Kidney epithelial cell (primary cell): ENCODE measurements around the gene ITGA4. TPM values are rescaled to one million over a fixed set of nuclear protein-coding genes. Genes with fewer than 3 reads are reported as not detected.
"Not testable (repeated sequence)": the region's sequence is repeated elsewhere in the genome, so short reads cannot be mapped to it uniquely, and the experiment has no call there.

Experiments
- DNase-seq: peaks from one replicate; pipeline ENCODE4 v3.0.0-alpha.2; 2010; ENCODE audit warnings: low read depth
- H3K27me3 ChIP-seq: 2 replicates; pipeline ENCODE4 v1.6.0; 2011; ENCODE audit warnings: low read length; ENCODE audit not compliant: control insufficient read depth, insufficient read depth
- H3K36me3 ChIP-seq: 2 replicates; pipeline ENCODE4 v1.5.1; 2011; ENCODE audit warnings: low read length; ENCODE audit not compliant: control insufficient read depth, insufficient read depth
- H3K4me3 ChIP-seq: 2 replicates; pipeline ENCODE4 v1.5.1; 2011; ENCODE audit warnings: low read depth, mild to moderate bottlenecking, control low read depth, low read length
- CTCF ChIP-seq: IDR thresholded peaks from 2 replicates; pipeline ENCODE4 v1.5.1; 2011; ENCODE audit warnings: mild to moderate bottlenecking, moderate library complexity, low read length, control low read depth, inconsistent platforms; ENCODE audit not compliant: insufficient read depth, poor library complexity, severe bottlenecking
- total RNA-seq: library from RNA; depleted of rRNA; stranded (reverse); fragments of >200 nt; gene quantifications from 2 replicates; pipeline ENCODE4 v1.2.3, GENCODE V29; 2015

The ITGA4 gene
- total RNA-seq, 1 donor from 2014 or later, result 11.0 TPM

- H3K4me3 ChIP-seq, result no peak overlapping the region
- H3K36me3 ChIP-seq, result no peaks in the 10 kb centered on the region
- H3K27me3 ChIP-seq, result no peaks in the 10 kb centered on the region
- DNase-seq, result no peak
- TF ChIP-seq CTCF, result no peak
Observed at GRCh38 chr2:181440344-181440743, 16.8 kb upstream of the ITGA4 start.

- Histone ChIP-seq H3K27me3 (no peaks in the 10 kb centered on the region), H3K36me3 (no peaks in the 10 kb centered on the region), H3K4me3 (no peak overlapping the region)
- DNase-seq, result no peak
- TF ChIP-seq CTCF, result no peak
Observed at GRCh38 chr2:181440919-181441318, 16.3 kb upstream of the ITGA4 start.

GRCh38 chr2:181441670-181442069, 15.5 kb upstream of the ITGA4 start:
- Histone ChIP-seq H3K27me3 (no peaks in the 10 kb centered on the region), H3K4me3 (no peak overlapping the region), H3K36me3 (no peaks in the 10 kb centered on the region)
- DNase-seq, result no peak
- TF ChIP-seq CTCF, result no peak

GRCh38 chr2:181444654-181445053, 12.5 kb upstream of the ITGA4 start:
- Histone ChIP-seq H3K27me3 (no peaks in the 10 kb centered on the region), H3K4me3 (no peak overlapping the region), H3K36me3 (no peaks in the 10 kb centered on the region)
- DNase-seq, result no peak
- no peak for TF ChIP-seq CTCF

GRCh38 chr2:181446985-181447384, 10.2 kb upstream of the ITGA4 start:
- H3K27me3 ChIP-seq, result no peaks in the 10 kb centered on the region
- no peak for DNase-seq
- no peaks in the 10 kb centered on the region for H3K36me3 ChIP-seq
- TF ChIP-seq CTCF, result no peak
- no peak overlapping the region for H3K4me3 ChIP-seq

GRCh38 chr2:181449278-181449677, 7.9 kb upstream of the ITGA4 start:
- not testable (repeated sequence) for DNase-seq, H3K27me3 ChIP-seq, H3K4me3 ChIP-seq, H3K36me3 ChIP-seq
